WTC11 (cell line): ENCODE results near the gene NHERF2. TPM values are rescaled to one million over a fixed set of nuclear protein-coding genes. Genes with fewer than 3 reads are reported as not detected.

Experiments
- ATAC-seq: fragments of 200-7000 bp; cut with Tn5 transposase; 2 replicates; pipeline ENCODE4 v1.10.0; 2021; ENCODE audit warnings: mild to moderate bottlenecking, moderate library complexity
- CTCF ChIA-PET: fragments of 300-600 bp; sonication (Branson Sonifier 250); formaldehyde crosslinking; loops from one replicate; lab custom pipeline; 2021; ENCODE audit warnings: antibody characterized with exemption; lab: Charles Lee
- POLR2A ChIA-PET: fragments of 350-600 bp; sonication (Branson Sonifier 250); formaldehyde crosslinking; loops from one replicate; lab custom pipeline; 2021; ENCODE audit warnings: antibody characterized with exemption; lab: Charles Lee
- DNase-seq: peaks from one replicate; pipeline ENCODE4 v3.0.0; 2021; ENCODE audit warnings: low spot score
- H3K27ac Mint-ChIP-seq: 2 replicates; pipeline ENCODE4 v1.8.0; 2021; ENCODE audit warnings: mixed read lengths
- H3K27me3 Mint-ChIP-seq: 2 replicates; pipeline ENCODE4 v1.8.0; 2021; ENCODE audit warnings: low read depth, mild to moderate bottlenecking, moderate library complexity, mixed read lengths
- H3K36me3 Mint-ChIP-seq: 2 replicates; pipeline ENCODE4 v1.8.0; 2021; ENCODE audit warnings: mixed read lengths
- H3K4me1 Mint-ChIP-seq: 2 replicates; pipeline ENCODE4 v1.8.0; 2022; ENCODE audit warnings: mixed read lengths
- H3K4me3 Mint-ChIP-seq: 2 replicates; pipeline ENCODE4 v1.8.0; 2021; ENCODE audit warnings: mild to moderate bottlenecking, moderate library complexity, mixed read lengths
- H3K9me3 Mint-ChIP-seq: 2 replicates; pipeline ENCODE4 v1.8.0; 2021; ENCODE audit warnings: mixed read lengths
- FOXJ3 ChIP-seq: sonication (generic); formaldehyde crosslinking; IDR thresholded peaks from 2 replicates; pipeline ENCODE4 v1.9.0; 2021; ENCODE audit warnings: missing genetic modification reagents, mild to moderate bottlenecking, borderline replicate concordance
- FOXP1 ChIP-seq: sonication (generic); formaldehyde crosslinking; IDR thresholded peaks from 2 replicates; pipeline ENCODE4 v1.8.0; 2022; ENCODE audit warnings: missing genetic modification reagents, mild to moderate bottlenecking, moderate library complexity, borderline replicate concordance
- FOXP4 ChIP-seq: sonication (generic); formaldehyde crosslinking; IDR thresholded peaks from 2 replicates; pipeline ENCODE4 v1.8.0; 2022; ENCODE audit warnings: mild to moderate bottlenecking, missing genetic modification reagents
- MLX ChIP-seq: sonication (generic); formaldehyde crosslinking; IDR thresholded peaks from 2 replicates; pipeline ENCODE4 v1.8.1; 2023; ENCODE audit warnings: mild to moderate bottlenecking, missing genetic modification reagents, moderate library complexity
- NFATC4 ChIP-seq: fragments of 250-450 bp; sonication (Bioruptor Pico); IDR thresholded peaks from 2 replicates; pipeline ENCODE4 v1.9.0; 2021; ENCODE audit warnings: mild to moderate bottlenecking
- NR3C1 ChIP-seq: sonication (generic); formaldehyde crosslinking; conservative IDR thresholded peaks from 2 replicates; pipeline ENCODE4 v1.8.1; 2023; ENCODE audit warnings: low read depth, mild to moderate bottlenecking, missing genetic modification reagents
- RELA ChIP-seq: sonication (generic); formaldehyde crosslinking; IDR thresholded peaks from 2 replicates; pipeline ENCODE4 v1.8.1; 2022; ENCODE audit warnings: missing genetic modification reagents, mild to moderate bottlenecking, borderline replicate concordance
- SMAD4 ChIP-seq: sonication (generic); formaldehyde crosslinking; IDR thresholded peaks from 2 replicates; pipeline ENCODE4 v1.8.0; 2022; ENCODE audit warnings: mild to moderate bottlenecking, missing genetic modification reagents
- ZNF121 ChIP-seq: sonication (generic); formaldehyde crosslinking; IDR thresholded peaks from 2 replicates; pipeline ENCODE4 v1.8.0; 2023; ENCODE audit warnings: missing genetic modification reagents
- ZNF281 ChIP-seq: sonication (generic); formaldehyde crosslinking; IDR thresholded peaks from 2 replicates; pipeline ENCODE4 v1.8.0; 2023; ENCODE audit warnings: mild to moderate bottlenecking, missing genetic modification reagents
- ZNF396 ChIP-seq: fragments of 250-450 bp; sonication (Bioruptor Pico); IDR thresholded peaks from 2 replicates; pipeline ENCODE4 v1.8.0; 2021; ENCODE audit warnings: mild to moderate bottlenecking, moderate library complexity, borderline replicate concordance
- ZNF532 ChIP-seq: fragments of 250-450 bp; sonication (Bioruptor Pico); IDR thresholded peaks from 2 replicates; pipeline ENCODE4 v1.9.0; 2021; ENCODE audit warnings: mild to moderate bottlenecking, borderline replicate concordance
- total RNA-seq: library from RNA; stranded (reverse); gene quantifications from 3 replicates; pipeline ENCODE4 v1.2.3, GENCODE V29; 2021
- TF ChIP-seq, protein P1 (sequence below): sonication (generic); formaldehyde crosslinking; IDR thresholded peaks from 2 replicates; pipeline ENCODE4 v1.8.1; 2023; ENCODE audit warnings: mild to moderate bottlenecking, missing genetic modification reagents
- TF ChIP-seq, protein P2 (sequence below): fragments of 250-450 bp; sonication (Bioruptor Pico); IDR thresholded peaks from 2 replicates; pipeline ENCODE4 v1.9.0; 2021; ENCODE audit warnings: moderate library complexity, mild to moderate bottlenecking, inconsistent platforms, borderline replicate concordance
- TF ChIP-seq, protein P3 (sequence below): fragments of 250-450 bp; sonication (Bioruptor Pico); IDR thresholded peaks from 2 replicates; pipeline ENCODE4 v1.9.0; 2021; ENCODE audit warnings: mild to moderate bottlenecking
- TF ChIP-seq, protein P4 (sequence below): fragments of 250-450 bp; sonication (Bioruptor Pico); IDR thresholded peaks from 2 replicates; pipeline ENCODE4 v1.9.0; 2021; ENCODE audit warnings: mild to moderate bottlenecking

The NHERF2 gene
- total RNA-seq, 1 experiment from 2014 or later = 31.1 TPM

- H3K36me3 Mint-ChIP-seq = peaks cover 20% of the 10 kb centered on the region
- CTCF ChIA-PET = no interaction called here
- no peaks in the 10 kb centered on the region for H3K9me3 Mint-ChIP-seq
These were observed 39.4 kb downstream of the NHERF2 start for GRCh38 chr16:2066139-2066538.

More at GRCh38 chr16:2066139-2066538, 39.4 kb downstream of the NHERF2 start:
- ATAC-seq = no peak
- no peak overlapping the region for H3K27ac Mint-ChIP-seq
- TF ChIP-seq FOXP4 (CRISPR knock-in tag) (no peak), NR3C1 (CRISPR knock-in tag) (no peak), NFATC4 (CRISPR knock-in tag) (no peak), ZNF532 (CRISPR knock-in tag) (no peak), SMAD4 (CRISPR knock-in tag) (no peak), ZNF281 (CRISPR knock-in tag) (no peak), RELA (CRISPR knock-in tag) (no peak), FOXJ3 (CRISPR knock-in tag) (no peak), MLX (CRISPR knock-in tag) (no peak), FOXP1 (no peak), ZNF121 (CRISPR knock-in tag) (no peak), ZNF396 (CRISPR knock-in tag) (no peak)
- TF ChIP-seq, protein P1, sequence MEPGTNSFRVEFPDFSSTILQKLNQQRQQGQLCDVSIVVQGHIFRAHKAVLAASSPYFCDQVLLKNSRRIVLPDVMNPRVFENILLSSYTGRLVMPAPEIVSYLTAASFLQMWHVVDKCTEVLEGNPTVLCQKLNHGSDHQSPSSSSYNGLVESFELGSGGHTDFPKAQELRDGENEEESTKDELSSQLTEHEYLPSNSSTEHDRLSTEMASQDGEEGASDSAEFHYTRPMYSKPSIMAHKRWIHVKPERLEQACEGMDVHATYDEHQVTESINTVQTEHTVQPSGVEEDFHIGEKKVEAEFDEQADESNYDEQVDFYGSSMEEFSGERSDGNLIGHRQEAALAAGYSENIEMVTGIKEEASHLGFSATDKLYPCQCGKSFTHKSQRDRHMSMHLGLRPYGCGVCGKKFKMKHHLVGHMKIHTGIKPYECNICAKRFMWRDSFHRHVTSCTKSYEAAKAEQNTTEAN (CRISPR knock-in tag) = no peak
- TF ChIP-seq, protein P2, sequence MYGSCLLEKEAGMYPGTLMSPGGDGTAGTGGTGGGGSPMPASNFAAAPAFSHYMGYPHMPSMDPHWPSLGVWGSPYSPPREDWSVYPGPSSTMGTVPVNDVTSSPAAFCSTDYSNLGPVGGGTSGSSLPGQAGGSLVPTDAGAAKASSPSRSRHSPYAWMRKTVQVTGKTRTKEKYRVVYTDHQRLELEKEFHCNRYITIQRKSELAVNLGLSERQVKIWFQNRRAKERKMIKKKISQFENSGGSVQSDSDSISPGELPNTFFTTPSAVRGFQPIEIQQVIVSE (CRISPR knock-in tag) = no peak
- TF ChIP-seq, protein P3, sequence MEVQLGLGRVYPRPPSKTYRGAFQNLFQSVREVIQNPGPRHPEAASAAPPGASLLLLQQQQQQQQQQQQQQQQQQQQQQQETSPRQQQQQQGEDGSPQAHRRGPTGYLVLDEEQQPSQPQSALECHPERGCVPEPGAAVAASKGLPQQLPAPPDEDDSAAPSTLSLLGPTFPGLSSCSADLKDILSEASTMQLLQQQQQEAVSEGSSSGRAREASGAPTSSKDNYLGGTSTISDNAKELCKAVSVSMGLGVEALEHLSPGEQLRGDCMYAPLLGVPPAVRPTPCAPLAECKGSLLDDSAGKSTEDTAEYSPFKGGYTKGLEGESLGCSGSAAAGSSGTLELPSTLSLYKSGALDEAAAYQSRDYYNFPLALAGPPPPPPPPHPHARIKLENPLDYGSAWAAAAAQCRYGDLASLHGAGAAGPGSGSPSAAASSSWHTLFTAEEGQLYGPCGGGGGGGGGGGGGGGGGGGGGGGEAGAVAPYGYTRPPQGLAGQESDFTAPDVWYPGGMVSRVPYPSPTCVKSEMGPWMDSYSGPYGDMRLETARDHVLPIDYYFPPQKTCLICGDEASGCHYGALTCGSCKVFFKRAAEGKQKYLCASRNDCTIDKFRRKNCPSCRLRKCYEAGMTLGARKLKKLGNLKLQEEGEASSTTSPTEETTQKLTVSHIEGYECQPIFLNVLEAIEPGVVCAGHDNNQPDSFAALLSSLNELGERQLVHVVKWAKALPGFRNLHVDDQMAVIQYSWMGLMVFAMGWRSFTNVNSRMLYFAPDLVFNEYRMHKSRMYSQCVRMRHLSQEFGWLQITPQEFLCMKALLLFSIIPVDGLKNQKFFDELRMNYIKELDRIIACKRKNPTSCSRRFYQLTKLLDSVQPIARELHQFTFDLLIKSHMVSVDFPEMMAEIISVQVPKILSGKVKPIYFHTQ (CRISPR knock-in tag) = no peak
- TF ChIP-seq, protein P4, sequence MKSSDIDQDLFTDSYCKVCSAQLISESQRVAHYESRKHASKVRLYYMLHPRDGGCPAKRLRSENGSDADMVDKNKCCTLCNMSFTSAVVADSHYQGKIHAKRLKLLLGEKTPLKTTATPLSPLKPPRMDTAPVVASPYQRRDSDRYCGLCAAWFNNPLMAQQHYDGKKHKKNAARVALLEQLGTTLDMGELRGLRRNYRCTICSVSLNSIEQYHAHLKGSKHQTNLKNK (CRISPR knock-in tag) = no peak
- TF ChIP-seq, all 79 proteins: peak for 0
- Mint-ChIP-seq H3K4me3 (no peak overlapping the region), H3K4me1 (no peaks in the 10 kb centered on the region), H3K27me3 (no peaks in the 10 kb centered on the region)
- no peak for DNase-seq
- POLR2A ChIA-PET = no interaction called here
